RWPE2 (cell line): ENCODE data around the gene CNBD2.

Source experiments
- ATAC-seq: fragments of 200-7000 bp; cut with Tn5 transposase; 3 replicates; pipeline ENCODE4 v1.9.1; 2021; ENCODE audit warnings: low read depth
- DNase-seq: peaks from one replicate; pipeline ENCODE4 v3.0.0-alpha.2; 2020; ENCODE audit warnings: low spot score
- H3K27ac ChIP-seq: fragments of 450-650 bp; 2 replicates; pipeline ENCODE4 v1.5.1; 2017; ENCODE audit warnings: mild to moderate bottlenecking; ENCODE audit not compliant: poor library complexity, severe bottlenecking
- H3K27me3 ChIP-seq: fragments of 250-450 bp; sonication (Bioruptor Pico); 2 replicates; pipeline ENCODE4 v1.5.1; 2021; ENCODE audit warnings: mild to moderate bottlenecking, moderate library complexity; ENCODE audit not compliant: insufficient read depth, poor library complexity, severe bottlenecking
- H3K36me3 ChIP-seq: fragments of 250-450 bp; sonication (Bioruptor Pico); 2 replicates; pipeline ENCODE4 v1.5.1; 2020; ENCODE audit warnings: low read depth, mild to moderate bottlenecking, moderate library complexity
- H3K4me1 ChIP-seq: fragments of 250-450 bp; sonication (Bioruptor Pico); 2 replicates; pipeline ENCODE4 v1.5.1; 2021; ENCODE audit warnings: mild to moderate bottlenecking, moderate library complexity; ENCODE audit not compliant: insufficient read depth, poor library complexity, severe bottlenecking
- H3K4me3 ChIP-seq: fragments of 250-450 bp; sonication (Bioruptor Pico); 2 replicates; pipeline ENCODE4 v1.5.1; 2021; ENCODE audit warnings: mild to moderate bottlenecking, moderate library complexity; ENCODE audit not compliant: severe bottlenecking
- H3K9me3 ChIP-seq: fragments of 250-450 bp; sonication (Bioruptor Pico); 2 replicates; pipeline ENCODE4 v1.5.1; 2021; ENCODE audit warnings: mild to moderate bottlenecking, moderate library complexity; ENCODE audit not compliant: severe bottlenecking
- CTCF ChIP-seq: fragments of 450-650 bp; IDR thresholded peaks from one replicate; pipeline ENCODE4 v1.5.1; 2017; ENCODE audit warnings: mild to moderate bottlenecking, moderate library complexity; ENCODE audit not compliant: poor library complexity, severe bottlenecking

Gene CNBD2

GRCh38 chr20:35967979-35968640, at the start of gene CNBD2:
Gene CNBD2, plus strand, starts transcription at chr20:35968590. Its CDS starts 173 bp downstream, at chr20:35968763.
- no peak within 1 kb of the TSS for H3K27ac ChIP-seq
- no peaks in the 10 kb centered on the region for H3K9me3 ChIP-seq
- TF ChIP-seq CTCF, result no peak
- H3K27me3 ChIP-seq, result no peaks in the 10 kb centered on the region
- H3K4me1 ChIP-seq, result no peaks in the 10 kb centered on the region
- H3K36me3 ChIP-seq, result no peaks in the 10 kb centered on the region
- no peak for DNase-seq
- H3K4me3 ChIP-seq, result no peak within 1 kb of the TSS
- ATAC-seq, result no peak

GRCh38 chr20:35920523-35920922, 47.9 kb upstream of the CNBD2 start:
- ATAC-seq (no peak), DNase-seq (no peak)
- peaks cover 86% of the 10 kb centered on the region for H3K36me3 ChIP-seq
- H3K4me3 ChIP-seq, result no peak overlapping the region
- no peaks in the 10 kb centered on the region for H3K4me1 ChIP-seq
- H3K27ac ChIP-seq, result no peak overlapping the region
- no peaks in the 10 kb centered on the region for H3K9me3 ChIP-seq
- no peak for TF ChIP-seq CTCF
- H3K27me3 ChIP-seq, result no peaks in the 10 kb centered on the region

DNA sequence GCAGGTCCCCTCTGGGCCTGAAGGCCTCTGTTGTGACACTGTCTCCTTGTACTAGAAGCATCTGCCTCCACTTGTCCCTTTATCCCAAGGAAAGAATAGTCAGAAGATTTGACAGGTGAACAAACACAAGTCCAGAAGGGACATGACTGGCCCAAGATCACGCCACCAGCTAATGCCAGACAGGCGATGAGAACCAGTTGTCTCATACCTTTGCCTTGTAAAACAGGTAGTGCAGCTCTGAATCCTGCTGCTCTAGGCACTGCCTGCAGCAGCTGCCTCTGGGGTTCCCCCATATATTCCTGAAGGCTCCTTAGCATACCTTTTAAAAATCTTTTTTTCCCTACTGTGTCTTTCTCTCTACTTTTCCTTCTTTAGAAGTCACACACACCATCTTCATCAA, 39.1 kb upstream of the CNBD2 start:
- no peak overlapping the region for H3K4me3 ChIP-seq
- peaks cover 81% of the 10 kb centered on the region for H3K36me3 ChIP-seq
- H3K4me1 ChIP-seq, result no peaks in the 10 kb centered on the region
- no peak overlapping the region for H3K27ac ChIP-seq
- TF ChIP-seq CTCF, result no peak
- DNase-seq (no peak), ATAC-seq (no peak)
- no peaks in the 10 kb centered on the region for H3K27me3 ChIP-seq
- H3K9me3 ChIP-seq, result no peaks in the 10 kb centered on the region

GRCh38 chr20:35934050-35934449, 34.3 kb upstream of the CNBD2 start:
- ATAC-seq (no peak), DNase-seq (no peak)
- H3K9me3 ChIP-seq, result no peaks in the 10 kb centered on the region
- no peaks in the 10 kb centered on the region for H3K4me1 ChIP-seq
- H3K36me3 ChIP-seq, result peaks cover 80% of the 10 kb centered on the region
- no peaks in the 10 kb centered on the region for H3K27me3 ChIP-seq
- no peak overlapping the region for H3K4me3 ChIP-seq
- TF ChIP-seq CTCF, result no peak
- H3K27ac ChIP-seq, result no peak overlapping the region

DNA sequence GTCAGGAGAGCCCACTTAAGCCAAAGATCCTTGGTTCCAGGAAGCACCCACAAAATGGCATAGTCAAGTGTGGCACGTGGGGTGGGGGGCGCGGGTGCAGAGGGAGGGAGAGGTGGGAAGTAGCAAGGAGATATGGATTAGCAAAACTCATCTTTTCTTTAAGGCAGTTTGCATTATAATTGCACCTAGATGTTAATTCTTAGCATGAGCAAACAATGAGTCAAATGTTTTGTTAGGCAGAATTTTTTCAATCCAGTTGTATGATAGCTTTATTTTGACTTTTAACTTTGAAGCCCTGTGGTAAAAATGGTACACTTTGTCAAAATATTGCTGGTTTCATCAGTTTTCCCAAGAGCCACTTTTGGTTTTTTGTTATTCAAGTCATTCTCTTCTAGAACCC, 29.1 kb upstream of the CNBD2 start:
- Histone ChIP-seq H3K4me3 (no peak overlapping the region), H3K9me3 (no peaks in the 10 kb centered on the region), H3K27ac (no peak overlapping the region), H3K36me3 (peaks cover 90% of the 10 kb centered on the region), H3K27me3 (no peaks in the 10 kb centered on the region), H3K4me1 (no peaks in the 10 kb centered on the region)
- no peak for ATAC-seq
- DNase-seq, result no peak
- TF ChIP-seq CTCF, result no peak
